ENCODE results near the gene DENND5B.

DNA sequence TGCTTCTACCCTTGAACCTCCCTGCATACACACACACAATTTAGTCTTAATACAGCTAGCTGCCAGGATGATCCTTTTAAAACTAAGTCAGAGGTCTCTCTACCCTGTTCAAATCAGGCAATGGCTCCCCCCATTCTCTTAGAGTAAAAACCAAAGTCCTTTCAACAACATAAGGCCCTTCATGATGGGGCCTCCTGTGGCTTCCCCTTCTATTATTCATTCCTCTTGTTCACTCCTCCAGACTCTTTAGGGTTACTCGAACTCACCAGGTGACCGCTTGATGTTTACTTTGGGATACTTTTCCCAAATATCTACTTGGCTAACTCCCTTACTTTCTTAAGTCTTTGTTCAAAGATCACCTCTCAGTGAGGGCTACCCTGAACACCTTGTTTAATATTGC is 30.4 kb downstream of the DENND5B start:
- TF ChIP-seq POLR2A (IDR thresholded peaks at IDR 0.05) (no peak), POLR2AphosphoS5 (IDR thresholded peaks at IDR 0.05) (no peak)
- TF ChIP-seq, protein P1, sequence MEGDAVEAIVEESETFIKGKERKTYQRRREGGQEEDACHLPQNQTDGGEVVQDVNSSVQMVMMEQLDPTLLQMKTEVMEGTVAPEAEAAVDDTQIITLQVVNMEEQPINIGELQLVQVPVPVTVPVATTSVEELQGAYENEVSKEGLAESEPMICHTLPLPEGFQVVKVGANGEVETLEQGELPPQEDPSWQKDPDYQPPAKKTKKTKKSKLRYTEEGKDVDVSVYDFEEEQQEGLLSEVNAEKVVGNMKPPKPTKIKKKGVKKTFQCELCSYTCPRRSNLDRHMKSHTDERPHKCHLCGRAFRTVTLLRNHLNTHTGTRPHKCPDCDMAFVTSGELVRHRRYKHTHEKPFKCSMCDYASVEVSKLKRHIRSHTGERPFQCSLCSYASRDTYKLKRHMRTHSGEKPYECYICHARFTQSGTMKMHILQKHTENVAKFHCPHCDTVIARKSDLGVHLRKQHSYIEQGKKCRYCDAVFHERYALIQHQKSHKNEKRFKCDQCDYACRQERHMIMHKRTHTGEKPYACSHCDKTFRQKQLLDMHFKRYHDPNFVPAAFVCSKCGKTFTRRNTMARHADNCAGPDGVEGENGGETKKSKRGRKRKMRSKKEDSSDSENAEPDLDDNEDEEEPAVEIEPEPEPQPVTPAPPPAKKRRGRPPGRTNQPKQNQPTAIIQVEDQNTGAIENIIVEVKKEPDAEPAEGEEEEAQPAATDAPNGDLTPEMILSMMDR (IDR thresholded peaks at IDR 0.05 in 8 of 11, conservative IDR thresholded peaks at IDR 0.05 in 3 of 11) = no peak
